Measurements from ENCODE around the gene DUS1L. TPM values are rescaled to one million over a fixed set of nuclear protein-coding genes. Genes with fewer than 3 reads are reported as not detected.

The DUS1L gene
- total and polyA plus RNA-seq, 8 donors, result 63.2 to 286 (median 116) TPM

GRCh38 chr17:82018152-82018988, 47.2 kb downstream of the DUS1L start:
- peak in 1 of 2 donors; percentile 70 for DNase-seq
- Histone ChIP-seq H3K9me3 (no peaks in the 10 kb centered on the region), H3K4me1 (peaks cover 29 to 55% (median 51%) of the 10 kb centered on the region in 4 donors), H3K4me3 (no peak overlapping the region), H3K36me3 (peaks cover 0 to 23% (median 15%) of the 10 kb centered on the region in 4 donors), H3K27me3 (no peaks in the 10 kb centered on the region), H3K27ac (peak overlapping the region in 1 of 5 donors; percentile 12)
- WGBS, 5 donors, result 42 to 61% (median 57%) methylated on average over 12 to 19 of the region's 19 CpGs
- TF ChIP-seq POLR2A (IDR thresholded peaks at IDR 0.05) (no peak), CTCF (IDR thresholded peaks at IDR 0.05) (no peak)
- intact Hi-C loops (cut with DNase I; ENCODE audit: low total_unique reads), result loop anchor here (5.0 kb wide), 1 partner anchor 56 kb away; the partner anchor contains the start of gene NOTUM

- peaks cover 0 to 23% (median 18%) of the 10 kb centered on the region in 4 donors for H3K36me3 ChIP-seq
- TF ChIP-seq CTCF (IDR thresholded peaks at IDR 0.05) (no peak), EP300 (IDR thresholded peaks at IDR 0.05) (no peak), POLR2AphosphoS5 (IDR thresholded peaks at IDR 0.05) (no peak), POLR2A (IDR thresholded peaks at IDR 0.05) (no peak)
- peak overlapping the region in 1 of 5 donors; percentile 12 for H3K27ac ChIP-seq
- H3K27me3 ChIP-seq, result no peaks in the 10 kb centered on the region
- H3K4me3 ChIP-seq, result no peak overlapping the region
- DNase-seq, result no peak
- no peaks in the 10 kb centered on the region for H3K9me3 ChIP-seq
- 0 to 79% (median 57%) methylated on average over 1 to 13 of the region's 13 CpGs for WGBS, 5 donors
- H3K4me1 ChIP-seq, result peaks cover 29 to 61% (median 50%) of the 10 kb centered on the region in 4 donors
- intact Hi-C loops (cut with DNase I; ENCODE audit: low total_unique reads), result loop anchor here (5.0 kb wide), 1 partner anchor 55 kb away; the partner anchor contains the start of gene NOTUM
These were observed 47.9 kb downstream of the DUS1L start for GRCh38 chr17:82017612-82018151.

- H3K9me3 ChIP-seq, result no peaks in the 10 kb centered on the region
- no peaks in the 10 kb centered on the region for H3K27me3 ChIP-seq
- peaks cover 26 to 55% (median 47%) of the 10 kb centered on the region in 4 donors for H3K4me1 ChIP-seq
- no peak for DNase-seq
- H3K4me3 ChIP-seq, result no peak overlapping the region
- no peak for TF ChIP-seq EP300 (IDR thresholded peaks at IDR 0.05)
- TF ChIP-seq POLR2AphosphoS5 (IDR thresholded peaks at IDR 0.05), result no peak
- no peak for TF ChIP-seq CTCF (IDR thresholded peaks at IDR 0.05)
- TF ChIP-seq POLR2A (IDR thresholded peaks at IDR 0.05), result no peak
- H3K27ac ChIP-seq, result no peak overlapping the region
- peaks cover 0 to 30% (median 23%) of the 10 kb centered on the region in 4 donors for H3K36me3 ChIP-seq
- WGBS, 5 donors, result 62 to 85% (median 83%) methylated on average over 8 to 24 of the region's 24 CpGs
- intact Hi-C loops (cut with DNase I; ENCODE audit: low total_unique reads), result loop anchor here (5.0 kb wide), 1 partner anchor 55 kb away; the partner anchor contains the start of gene NOTUM
These were observed 48.6 kb downstream of the DUS1L start for GRCh38 chr17:82016875-82017459.

All from stomach (tissue), 9 donors.